K562 (cell line): ENCODE measurements around the gene IFT172. TPM values are rescaled to one million over a fixed set of nuclear protein-coding genes. Genes with fewer than 3 reads are reported as not detected.
A peak's percentile ranks its signal among the peaks of the same experiment; 100 is the strongest.

Experiments used
- DPF2 ChIP-seq: fragments of 450-650 bp; IDR thresholded peaks from 2 replicates; pipeline ENCODE4 v1.6.1; 2016
- KDM5B ChIP-seq: fragments of 200-600 bp; sonication (generic); IDR thresholded peaks from 2 replicates; pipeline ENCODE4 v1.6.1; 2012; ENCODE audit warnings: low read depth, mild to moderate bottlenecking, moderate library complexity, low read length, control low read depth, inconsistent platforms; ENCODE audit not compliant: insufficient replicate concordance
- NFRKB ChIP-seq: fragments of 450-650 bp; IDR thresholded peaks from 2 replicates; pipeline ENCODE4 v1.6.1; 2016; ENCODE audit warnings: low read depth
- PHB2 ChIP-seq: fragments of 450-650 bp; IDR thresholded peaks from 2 replicates; pipeline ENCODE4 v1.6.1; 2017; ENCODE audit warnings: low read depth
- RB1 ChIP-seq: fragments of 450-650 bp; IDR thresholded peaks from 2 replicates; pipeline ENCODE4 v1.6.1; 2017; ENCODE audit warnings: low read depth, mild to moderate bottlenecking
- TAF1 ChIP-seq: IDR thresholded peaks from 2 replicates; pipeline ENCODE4 v1.6.1; 2011; ENCODE audit warnings: mild to moderate bottlenecking, low read length, moderate library complexity; ENCODE audit not compliant: insufficient read depth, control insufficient read depth, severe bottlenecking; ENCODE audit errors: extremely low read depth
- TAF9B ChIP-seq: fragments of 450-650 bp; IDR thresholded peaks from 2 replicates; pipeline ENCODE4 v1.6.1; 2018; ENCODE audit warnings: mild to moderate bottlenecking; ENCODE audit not compliant: partially characterized antibody
- ZBED1 ChIP-seq: IDR thresholded peaks from 2 replicates; pipeline ENCODE4 v1.6.1; 2014
- polyA plus RNA-seq, 8 experiments: library from polyadenylated mRNA; depleted of rRNA in 4 of 8; stranded (reverse) in 5 of 8; unstranded in 3 of 8; fragments of >200 nt; fragmentation: Nextera tagmentation in 2 of 8; fragmentation: Illumina TruSeq in 1 of 8; extraction: Ambion mirVana in 2 of 8; extraction: Trizol in 1 of 8; gene quantifications; 2 replicates each; pipeline versions ENCODE4 v1.2.1 to v1.2.3, GENCODE V29; 2011 to 2014; ENCODE audit warnings: inconsistent platforms in 1 of 8, missing spikeins in 1 of 8
- total RNA-seq, 7 experiments: library from RNA; depleted of rRNA in 6 of 7; stranded (reverse); fragments of >200 nt in 6 of 7; fragmentation: Illumina TruSeq in 2 of 7; extraction: Trizol in 2 of 7; gene quantifications; 2 replicates each; pipeline versions ENCODE4 v1.2.1 to v1.2.3, GENCODE V29; 2011 to 2021; ENCODE audit warnings: low replicate concordance in 1 of 7
- TF ChIP-seq, protein P1 (sequence below): fragments of 200-800 bp; sonication (Bioruptor generic); IDR thresholded peaks from 2 replicates; pipeline ENCODE4 v1.6.1; 2017; ENCODE audit warnings: missing genetic modification characterization, missing compliant biosample characterization
- TF ChIP-seq, protein P2 (sequence below): fragments of 450-650 bp; formaldehyde crosslinking; IDR thresholded peaks from 2 replicates; pipeline ENCODE4 v1.4.0; 2020; ENCODE audit warnings: mild to moderate bottlenecking, moderate library complexity
- TF ChIP-seq, protein P3 (sequence below), 2 experiments: fragments of 450-650 bp; IDR thresholded peaks; 2 replicates each; pipeline ENCODE4 v1.6.1; 2016
- TF ChIP-seq, protein P4 (sequence below): fragments of 450-650 bp; IDR thresholded peaks from 2 replicates; pipeline ENCODE4 v1.6.1; 2016; ENCODE audit warnings: antibody characterized with exemption
- TF ChIP-seq, protein P5 (sequence below): sonication (generic); formaldehyde crosslinking; IDR thresholded peaks from 2 replicates; pipeline ENCODE4 v1.8.0; 2022; ENCODE audit warnings: missing genetic modification reagents, mild to moderate bottlenecking, borderline replicate concordance
- TF ChIP-seq, protein P6 (sequence below), 2 experiments: IDR thresholded peaks; 2 replicates each; pipeline ENCODE4 v1.6.1; 2012; ENCODE audit warnings: improper control_type of control experiment in 2 of 2, low read depth in 2 of 2, low read length in 2 of 2, borderline replicate concordance in 1 of 2

Gene IFT172
- total and polyA plus RNA-seq, 9 of the 15 experiments (the other 6 are each of a cell fraction or from before 2014, with no cell fraction given): 5.6 to 19.1 (median 13.5) TPM

DNA sequence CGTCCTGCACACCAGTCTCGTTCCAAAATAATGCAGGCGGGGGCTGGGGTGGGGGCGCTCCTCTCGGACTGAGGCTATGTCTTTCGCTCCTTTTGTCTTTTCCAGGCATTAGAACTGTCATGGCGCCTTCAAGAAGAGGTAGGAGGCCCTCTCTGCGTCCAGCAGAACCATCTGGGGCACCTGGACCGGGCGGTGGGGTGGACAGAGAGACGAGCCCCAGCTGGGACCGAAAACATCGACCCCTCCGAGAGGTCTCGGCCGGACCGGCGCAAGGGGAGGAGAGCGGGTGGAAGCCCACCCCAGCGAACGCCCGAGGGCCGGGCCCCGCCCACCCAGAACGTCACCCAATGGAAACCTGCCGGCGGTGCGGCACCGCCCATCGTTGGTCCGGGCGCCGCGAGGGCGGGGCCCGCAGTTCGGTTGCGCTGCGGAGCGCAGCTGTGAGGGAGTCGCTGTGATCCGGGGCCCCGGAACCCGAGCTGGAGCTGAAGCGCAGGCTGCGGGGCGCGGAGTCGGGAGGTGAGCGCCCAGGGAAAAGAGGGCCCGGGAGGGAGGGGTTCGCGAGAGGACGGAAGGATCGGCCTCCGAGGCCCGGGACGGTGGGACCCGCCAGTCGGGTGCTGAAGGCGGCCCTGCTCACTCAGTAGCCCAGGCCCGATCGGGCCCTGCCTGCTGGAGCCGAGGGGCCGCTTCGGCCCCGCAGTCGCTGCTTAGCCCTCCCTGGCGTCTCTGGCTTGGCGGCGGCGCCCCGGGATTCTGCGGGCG is 61.1 kb downstream of the IFT172 start, which contains the start of gene NRBP1 (continued):
- TF ChIP-seq TAF9B (peak; percentile 46), NFRKB (peak; percentile 49; the same call in 1 of the 2 replicates), DPF2 (0 out of 2 replicates have a peak, but pooled peaks have one; percentile 1), ZBED1 (peak; percentile 16; the same call in 1 of the 2 replicates), RB1 (peak; percentile 43), KDM5B (peak; percentile 93), TAF1 (peak; percentile 88), PHB2 (no peak)
- TF ChIP-seq, protein P1, sequence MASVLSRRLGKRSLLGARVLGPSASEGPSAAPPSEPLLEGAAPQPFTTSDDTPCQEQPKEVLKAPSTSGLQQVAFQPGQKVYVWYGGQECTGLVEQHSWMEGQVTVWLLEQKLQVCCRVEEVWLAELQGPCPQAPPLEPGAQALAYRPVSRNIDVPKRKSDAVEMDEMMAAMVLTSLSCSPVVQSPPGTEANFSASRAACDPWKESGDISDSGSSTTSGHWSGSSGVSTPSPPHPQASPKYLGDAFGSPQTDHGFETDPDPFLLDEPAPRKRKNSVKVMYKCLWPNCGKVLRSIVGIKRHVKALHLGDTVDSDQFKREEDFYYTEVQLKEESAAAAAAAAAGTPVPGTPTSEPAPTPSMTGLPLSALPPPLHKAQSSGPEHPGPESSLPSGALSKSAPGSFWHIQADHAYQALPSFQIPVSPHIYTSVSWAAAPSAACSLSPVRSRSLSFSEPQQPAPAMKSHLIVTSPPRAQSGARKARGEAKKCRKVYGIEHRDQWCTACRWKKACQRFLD: 0 out of 2 replicates have a peak, but pooled peaks have one; percentile 33
- TF ChIP-seq, protein P2, sequence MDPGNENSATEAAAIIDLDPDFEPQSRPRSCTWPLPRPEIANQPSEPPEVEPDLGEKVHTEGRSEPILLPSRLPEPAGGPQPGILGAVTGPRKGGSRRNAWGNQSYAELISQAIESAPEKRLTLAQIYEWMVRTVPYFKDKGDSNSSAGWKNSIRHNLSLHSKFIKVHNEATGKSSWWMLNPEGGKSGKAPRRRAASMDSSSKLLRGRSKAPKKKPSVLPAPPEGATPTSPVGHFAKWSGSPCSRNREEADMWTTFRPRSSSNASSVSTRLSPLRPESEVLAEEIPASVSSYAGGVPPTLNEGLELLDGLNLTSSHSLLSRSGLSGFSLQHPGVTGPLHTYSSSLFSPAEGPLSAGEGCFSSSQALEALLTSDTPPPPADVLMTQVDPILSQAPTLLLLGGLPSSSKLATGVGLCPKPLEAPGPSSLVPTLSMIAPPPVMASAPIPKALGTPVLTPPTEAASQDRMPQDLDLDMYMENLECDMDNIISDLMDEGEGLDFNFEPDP (CRISPR knock-in tag): 0 out of 2 replicates have a peak, but pooled peaks have one; percentile 72
- TF ChIP-seq, protein P3, sequence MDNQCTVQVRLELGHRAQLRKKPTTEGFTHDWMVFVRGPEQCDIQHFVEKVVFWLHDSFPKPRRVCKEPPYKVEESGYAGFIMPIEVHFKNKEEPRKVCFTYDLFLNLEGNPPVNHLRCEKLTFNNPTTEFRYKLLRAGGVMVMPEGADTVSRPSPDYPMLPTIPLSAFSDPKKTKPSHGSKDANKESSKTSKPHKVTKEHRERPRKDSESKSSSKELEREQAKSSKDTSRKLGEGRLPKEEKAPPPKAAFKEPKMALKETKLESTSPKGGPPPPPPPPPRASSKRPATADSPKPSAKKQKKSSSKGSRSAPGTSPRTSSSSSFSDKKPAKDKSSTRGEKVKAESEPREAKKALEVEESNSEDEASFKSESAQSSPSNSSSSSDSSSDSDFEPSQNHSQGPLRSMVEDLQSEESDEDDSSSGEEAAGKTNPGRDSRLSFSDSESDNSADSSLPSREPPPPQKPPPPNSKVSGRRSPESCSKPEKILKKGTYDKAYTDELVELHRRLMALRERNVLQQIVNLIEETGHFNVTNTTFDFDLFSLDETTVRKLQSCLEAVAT (IDR thresholded peaks at IDR 0.05): peak in 1 of 2 experiments; percentile 59; a peak in 2 of 4 replicates
- TF ChIP-seq, protein P4, sequence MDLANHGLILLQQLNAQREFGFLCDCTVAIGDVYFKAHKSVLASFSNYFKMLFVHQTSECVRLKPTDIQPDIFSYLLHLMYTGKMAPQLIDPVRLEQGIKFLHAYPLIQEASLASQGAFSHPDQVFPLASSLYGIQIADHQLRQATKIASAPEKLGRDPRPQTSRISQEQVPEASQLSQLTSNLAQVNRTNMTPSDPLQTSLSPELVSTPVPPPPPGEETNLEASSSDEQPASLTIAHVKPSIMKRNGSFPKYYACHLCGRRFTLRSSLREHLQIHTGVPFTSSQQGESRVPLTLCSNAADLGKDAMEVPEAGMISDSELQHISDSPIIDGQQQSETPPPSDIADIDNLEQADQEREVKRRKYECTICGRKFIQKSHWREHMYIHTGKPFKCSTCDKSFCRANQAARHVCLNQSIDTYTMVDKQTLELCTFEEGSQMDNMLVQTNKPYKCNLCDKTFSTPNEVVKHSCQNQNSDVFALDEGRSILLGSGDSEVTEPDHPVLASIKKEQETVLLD: no peak
- TF ChIP-seq, protein P5, sequence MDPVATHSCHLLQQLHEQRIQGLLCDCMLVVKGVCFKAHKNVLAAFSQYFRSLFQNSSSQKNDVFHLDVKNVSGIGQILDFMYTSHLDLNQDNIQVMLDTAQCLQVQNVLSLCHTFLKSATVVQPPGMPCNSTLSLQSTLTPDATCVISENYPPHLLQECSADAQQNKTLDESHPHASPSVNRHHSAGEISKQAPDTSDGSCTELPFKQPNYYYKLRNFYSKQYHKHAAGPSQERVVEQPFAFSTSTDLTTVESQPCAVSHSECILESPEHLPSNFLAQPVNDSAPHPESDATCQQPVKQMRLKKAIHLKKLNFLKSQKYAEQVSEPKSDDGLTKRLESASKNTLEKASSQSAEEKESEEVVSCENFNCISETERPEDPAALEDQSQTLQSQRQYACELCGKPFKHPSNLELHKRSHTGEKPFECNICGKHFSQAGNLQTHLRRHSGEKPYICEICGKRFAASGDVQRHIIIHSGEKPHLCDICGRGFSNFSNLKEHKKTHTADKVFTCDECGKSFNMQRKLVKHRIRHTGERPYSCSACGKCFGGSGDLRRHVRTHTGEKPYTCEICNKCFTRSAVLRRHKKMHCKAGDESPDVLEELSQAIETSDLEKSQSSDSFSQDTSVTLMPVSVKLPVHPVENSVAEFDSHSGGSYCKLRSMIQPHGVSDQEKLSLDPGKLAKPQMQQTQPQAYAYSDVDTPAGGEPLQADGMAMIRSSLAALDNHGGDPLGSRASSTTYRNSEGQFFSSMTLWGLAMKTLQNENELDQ: no peak
- TF ChIP-seq, protein P6, sequence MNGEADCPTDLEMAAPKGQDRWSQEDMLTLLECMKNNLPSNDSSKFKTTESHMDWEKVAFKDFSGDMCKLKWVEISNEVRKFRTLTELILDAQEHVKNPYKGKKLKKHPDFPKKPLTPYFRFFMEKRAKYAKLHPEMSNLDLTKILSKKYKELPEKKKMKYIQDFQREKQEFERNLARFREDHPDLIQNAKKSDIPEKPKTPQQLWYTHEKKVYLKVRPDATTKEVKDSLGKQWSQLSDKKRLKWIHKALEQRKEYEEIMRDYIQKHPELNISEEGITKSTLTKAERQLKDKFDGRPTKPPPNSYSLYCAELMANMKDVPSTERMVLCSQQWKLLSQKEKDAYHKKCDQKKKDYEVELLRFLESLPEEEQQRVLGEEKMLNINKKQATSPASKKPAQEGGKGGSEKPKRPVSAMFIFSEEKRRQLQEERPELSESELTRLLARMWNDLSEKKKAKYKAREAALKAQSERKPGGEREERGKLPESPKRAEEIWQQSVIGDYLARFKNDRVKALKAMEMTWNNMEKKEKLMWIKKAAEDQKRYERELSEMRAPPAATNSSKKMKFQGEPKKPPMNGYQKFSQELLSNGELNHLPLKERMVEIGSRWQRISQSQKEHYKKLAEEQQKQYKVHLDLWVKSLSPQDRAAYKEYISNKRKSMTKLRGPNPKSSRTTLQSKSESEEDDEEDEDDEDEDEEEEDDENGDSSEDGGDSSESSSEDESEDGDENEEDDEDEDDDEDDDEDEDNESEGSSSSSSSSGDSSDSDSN (IDR thresholded peaks at IDR 0.05; ENCODE audit: borderline replicate concordance in 1 of 2, low read depth in 2 of 2, low read length in 2 of 2): no peak; a peak in 1 of 4 replicates
